Neural progenitor cell (in vitro differentiated cells): ENCODE data around the gene RNF39. TPM values are rescaled to one million over a fixed set of nuclear protein-coding genes. Genes with fewer than 3 reads are reported as not detected.

Experiments
- DNase-seq: peaks from one replicate; pipeline ENCODE4 v3.0.0-alpha.2; 2016; ENCODE audit warnings: low spot score
- H2AFZ ChIP-seq: fragments of 200-600 bp; sonication (generic); replicated peaks from 2 replicates; pipeline ENCODE4 v1.6.1; 2016; ENCODE audit warnings: antibody characterized with exemption
- H3F3A ChIP-seq: fragments of 200-600 bp; sonication (generic); 2 replicates; pipeline ENCODE4 v1.6.1; 2016; ENCODE audit warnings: antibody characterized with exemption, low read depth
- H3K27ac ChIP-seq: fragments of 200-600 bp; sonication (generic); 2 replicates; pipeline ENCODE4 v1.5.1; 2016; ENCODE audit warnings: mild to moderate bottlenecking
- H3K27me3 ChIP-seq: fragments of 200-600 bp; sonication (generic); 2 replicates; pipeline ENCODE4 v1.6.1; 2016; ENCODE audit warnings: mild to moderate bottlenecking, moderate library complexity
- H3K36me3 ChIP-seq: fragments of 200-600 bp; sonication (generic); 2 replicates; pipeline ENCODE4 v1.5.1; 2016
- H3K4me1 ChIP-seq: fragments of 200-600 bp; sonication (generic); 2 replicates; pipeline ENCODE4 v1.6.1; 2016; ENCODE audit warnings: mixed run types
- H3K4me2 ChIP-seq: fragments of 200-600 bp; sonication (generic); 2 replicates; pipeline ENCODE4 v1.6.1; 2016
- H3K4me3 ChIP-seq: fragments of 200-600 bp; sonication (generic); 2 replicates; pipeline ENCODE4 v1.5.1; 2016
- H3K79me2 ChIP-seq: fragments of 200-600 bp; sonication (generic); 2 replicates; pipeline ENCODE4 v1.6.1; 2016; ENCODE audit warnings: low read depth
- H3K9ac ChIP-seq: fragments of 200-600 bp; sonication (generic); 2 replicates; pipeline ENCODE4 v1.6.1; 2016
- H3K9me3 ChIP-seq: fragments of 200-600 bp; sonication (generic); 2 replicates; pipeline ENCODE4 v1.5.1; 2016; ENCODE audit warnings: low read depth
- H4K20me1 ChIP-seq: fragments of 200-600 bp; sonication (generic); 2 replicates; pipeline ENCODE4 v1.6.1; 2016; ENCODE audit warnings: low read depth
- H3K27ac Mint-ChIP-seq: 3 replicates; pipeline ENCODE4 v1.8.0; 2021; ENCODE audit warnings: mixed read lengths
- H3K27me3 Mint-ChIP-seq: 2 replicates; pipeline ENCODE4 v1.8.0; 2022; ENCODE audit warnings: low read depth, mild to moderate bottlenecking, inconsistent platforms, moderate library complexity, mixed read lengths; ENCODE audit not compliant: insufficient read depth
- H3K36me3 Mint-ChIP-seq: 3 replicates; pipeline ENCODE4 v1.8.0; 2021; ENCODE audit warnings: mixed read lengths
- H3K4me1 Mint-ChIP-seq: 3 replicates; pipeline ENCODE4 v1.8.0; 2021; ENCODE audit warnings: mixed read lengths
- H3K4me3 Mint-ChIP-seq: 3 replicates; pipeline ENCODE4 v1.8.0; 2021; ENCODE audit warnings: mild to moderate bottlenecking, moderate library complexity, mixed read lengths
- H3K9me3 Mint-ChIP-seq: 3 replicates; pipeline ENCODE4 v1.8.0; 2020; ENCODE audit warnings: mixed read lengths
- CTCF ChIP-seq: fragments of 200-600 bp; sonication (generic); IDR thresholded peaks from 2 replicates; pipeline ENCODE4 v1.5.1; 2017; ENCODE audit warnings: antibody characterized with exemption, mild to moderate bottlenecking
- EZH2 ChIP-seq: fragments of 200-600 bp; sonication (generic); IDR thresholded peaks from 2 replicates; pipeline ENCODE4 v1.6.1; 2017; ENCODE audit warnings: antibody characterized with exemption, mild to moderate bottlenecking, moderate library complexity
- EZH2phosphoT487 ChIP-seq: fragments of 200-600 bp; sonication (generic); IDR thresholded peaks from 2 replicates; pipeline ENCODE4 v1.6.1; 2017; ENCODE audit warnings: antibody characterized with exemption
- total RNA-seq: library from RNA; depleted of rRNA; stranded (reverse); fragments of >200 nt; gene quantifications from 2 replicates; pipeline ENCODE4 v1.2.3, GENCODE V29; 2015; ENCODE audit warnings: low replicate concordance

The RNF39 gene
- total RNA-seq, 1 donor from 2014 or later, result not detected

- Mint-ChIP-seq H3K27me3 (no peaks in the 10 kb centered on the region), H3K9me3 (no peaks in the 10 kb centered on the region), H3K36me3 (no peaks in the 10 kb centered on the region), H3K4me1 (no peaks in the 10 kb centered on the region), H3K27ac (no peak overlapping the region), H3K4me3 (no peak overlapping the region)
- Histone ChIP-seq H3K9ac (no peak overlapping the region), H3K36me3 (no peaks in the 10 kb centered on the region), H4K20me1 (no peaks in the 10 kb centered on the region), H3F3A (no peaks in the 10 kb centered on the region), H3K27ac (no peak overlapping the region), H3K27me3 (no peaks in the 10 kb centered on the region), H3K4me1 (no peaks in the 10 kb centered on the region), H3K4me3 (no peak overlapping the region), H3K4me2 (no peak overlapping the region), H3K9me3 (no peaks in the 10 kb centered on the region), H2AFZ (no peak overlapping the region), H3K79me2 (no peaks in the 10 kb centered on the region)
- TF ChIP-seq EZH2 (no peak), EZH2phosphoT487 (no peak), CTCF (no peak)
- no peak for DNase-seq
Observed at GRCh38 chr6:30042914-30043313, 32.7 kb downstream of the RNF39 start.

DNA sequence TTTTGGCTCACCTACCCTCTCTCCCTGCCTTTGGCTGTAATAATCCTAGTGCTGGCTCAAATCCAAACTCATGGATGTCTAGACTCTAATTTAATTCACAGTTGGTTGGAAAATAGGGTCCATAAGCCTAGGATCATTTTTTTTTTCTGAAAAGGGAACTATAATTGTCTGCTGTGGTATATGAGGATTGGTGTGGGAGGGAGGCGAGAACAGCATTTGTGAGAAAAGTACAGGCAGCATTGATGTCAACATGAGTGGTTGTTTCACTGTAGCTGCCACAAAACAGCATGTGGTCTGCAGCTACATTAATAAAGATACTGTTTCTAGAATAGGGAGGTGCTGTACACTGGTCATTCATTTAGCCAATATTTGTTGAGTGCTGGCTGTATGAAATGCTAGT lies 33.1 kb downstream of the RNF39 start:
- Mint-ChIP-seq H3K4me1 (no peaks in the 10 kb centered on the region), H3K4me3 (no peak overlapping the region), H3K27ac (no peak overlapping the region), H3K27me3 (no peaks in the 10 kb centered on the region), H3K36me3 (no peaks in the 10 kb centered on the region), H3K9me3 (no peaks in the 10 kb centered on the region)
- no peak for DNase-seq
- TF ChIP-seq EZH2phosphoT487, result no peak
- TF ChIP-seq EZH2, result no peak
- TF ChIP-seq CTCF, result no peak
- Histone ChIP-seq H3K9ac (no peak overlapping the region), H3K79me2 (no peaks in the 10 kb centered on the region), H3K36me3 (no peaks in the 10 kb centered on the region), H3K27me3 (no peaks in the 10 kb centered on the region), H4K20me1 (no peaks in the 10 kb centered on the region), H3F3A (no peaks in the 10 kb centered on the region), H3K9me3 (no peaks in the 10 kb centered on the region), H3K4me2 (no peak overlapping the region), H2AFZ (no peak overlapping the region), H3K27ac (no peak overlapping the region), H3K4me3 (no peak overlapping the region), H3K4me1 (no peaks in the 10 kb centered on the region)

- H3K9me3 Mint-ChIP-seq, result no peaks in the 10 kb centered on the region
- H3K4me1 Mint-ChIP-seq, result no peaks in the 10 kb centered on the region
- Histone ChIP-seq H3K9me3 (no peaks in the 10 kb centered on the region), H3K27me3 (no peaks in the 10 kb centered on the region), H3K4me3 (no peak overlapping the region), H3K36me3 (no peaks in the 10 kb centered on the region), H3K9ac (no peak overlapping the region), H3F3A (no peaks in the 10 kb centered on the region), H2AFZ (no peak overlapping the region), H3K27ac (no peak overlapping the region), H4K20me1 (no peaks in the 10 kb centered on the region), H3K79me2 (no peaks in the 10 kb centered on the region), H3K4me2 (no peak overlapping the region), H3K4me1 (no peaks in the 10 kb centered on the region)
- no peaks in the 10 kb centered on the region for H3K36me3 Mint-ChIP-seq
- H3K4me3 Mint-ChIP-seq, result no peak overlapping the region
- no peaks in the 10 kb centered on the region for H3K27me3 Mint-ChIP-seq
- no peak overlapping the region for H3K27ac Mint-ChIP-seq
- no peak for TF ChIP-seq EZH2
- TF ChIP-seq CTCF, result no peak
- no peak for TF ChIP-seq EZH2phosphoT487
- DNase-seq, result no peak
Observed at GRCh38 chr6:30041821-30042220, 33.7 kb downstream of the RNF39 start.

GRCh38 chr6:30041221-30041620 lies 34.3 kb downstream of the RNF39 start:
- no peaks in the 10 kb centered on the region for H3K4me1 ChIP-seq
- no peak overlapping the region for H3K4me3 Mint-ChIP-seq
- no peak overlapping the region for H3K27ac ChIP-seq
- no peaks in the 10 kb centered on the region for H3K79me2 ChIP-seq
- no peaks in the 10 kb centered on the region for H4K20me1 ChIP-seq
- no peak overlapping the region for H3K4me2 ChIP-seq
- H3K4me1 Mint-ChIP-seq, result no peaks in the 10 kb centered on the region
- H3K9me3 Mint-ChIP-seq, result no peaks in the 10 kb centered on the region
- H3K36me3 Mint-ChIP-seq, result no peaks in the 10 kb centered on the region
- no peak overlapping the region for H3K9ac ChIP-seq
- DNase-seq, result no peak
- TF ChIP-seq CTCF, result no peak
- TF ChIP-seq EZH2, result no peak
- no peak for TF ChIP-seq EZH2phosphoT487
- no peaks in the 10 kb centered on the region for H3K9me3 ChIP-seq
- H3K4me3 ChIP-seq, result no peak overlapping the region
- no peaks in the 10 kb centered on the region for H3K27me3 Mint-ChIP-seq
- no peaks in the 10 kb centered on the region for H3F3A ChIP-seq
- H2AFZ ChIP-seq, result no peak overlapping the region
- no peaks in the 10 kb centered on the region for H3K36me3 ChIP-seq
- H3K27me3 ChIP-seq, result no peaks in the 10 kb centered on the region
- no peak overlapping the region for H3K27ac Mint-ChIP-seq
